HepG2 (cell line): ENCODE results near the gene HSD11B1. TPM values are rescaled to one million over a fixed set of nuclear protein-coding genes. Genes with fewer than 3 reads are reported as not detected.

Source experiments
- ATAC-seq: fragments of 200-7000 bp; cut with Tn5 transposase; 3 replicates; pipeline ENCODE4 v1.9.1; 2020; ENCODE audit warnings: mild to moderate bottlenecking, moderate library complexity
- BruUV-seq: library from RNA; stranded (reverse); fragments of 400-500 nt; replicated peaks from 2 replicates; lab custom pipeline; 2021; lab: Mats Ljungman, UMichigan
- CTCF ChIA-PET: fragments of 300-600 bp; formaldehyde crosslinking; extraction: SDS; loops from one replicate; lab custom pipeline; 2021; ENCODE audit warnings: low total read pairs, inconsistent platforms, low intra/inter-chr PET ratio; lab: Yijun Ruan, JAX
- POLR2A ChIA-PET: fragments of 350-600 bp; sonication (Branson Sonifier 250); formaldehyde crosslinking; loops from one replicate; lab custom pipeline; 2020; ENCODE audit warnings: antibody characterized with exemption, inconsistent platforms; lab: Yijun Ruan, JAX
- DNase-seq: peaks from one replicate; pipeline ENCODE4 v3.0.0-alpha.2; 2015; ENCODE audit warnings: low spot score
- FAIRE-seq: peaks from 3 replicates; lab custom pipeline; 2011; peaks lifted over from hg19 to GRCh38; lab: Jason Lieb, UNC
- H2AFZ ChIP-seq: one replicate; pipeline ENCODE4 v1.6.1; 2011; ENCODE audit warnings: low read length, inconsistent platforms
- H3K27ac ChIP-seq: fragments of 300-600 bp; 3 replicates; pipeline ENCODE4 v1.8.0; 2011; ENCODE audit warnings: mixed run types, mild to moderate bottlenecking, mixed read lengths, low read length, inconsistent platforms; ENCODE audit not compliant: insufficient read depth; ENCODE audit errors: extremely low read length
- H3K27me3 ChIP-seq, 2 experiments: fragments of 200-600 bp in 1 of 2; 2 replicates in 1 of 2; 3 replicates in 1 of 2; pipeline versions ENCODE4 v1.6.0 to v1.8.0; 2011; ENCODE audit warnings: low read length in 2 of 2, mild to moderate bottlenecking in 2 of 2, moderate library complexity in 2 of 2, inconsistent platforms in 1 of 2; ENCODE audit not compliant: insufficient read depth in 2 of 2, control insufficient read depth in 1 of 2
- H3K36me3 ChIP-seq, 2 experiments: fragments of 200-600 bp in 1 of 2; replicated peaks in 1 of 2; 2 replicates in 1 of 2; 3 replicates in 1 of 2; pipeline versions ENCODE4 v1.5.1 to v1.8.0; 2011; ENCODE audit warnings: low read length in 2 of 2, inconsistent platforms in 1 of 2; ENCODE audit not compliant: insufficient read depth in 2 of 2, control insufficient read depth in 1 of 2
- H3K4me1 ChIP-seq: 2 replicates; pipeline ENCODE4 v1.5.1; 2012; ENCODE audit warnings: low read length, inconsistent platforms; ENCODE audit not compliant: insufficient read depth
- H3K4me2 ChIP-seq: 2 replicates; pipeline ENCODE4 v1.6.0; 2011; ENCODE audit warnings: low read depth, low read length, inconsistent platforms
- H3K4me3 ChIP-seq, 3 experiments: fragments of 200-600 bp in 1 of 3; sonication (generic), shearing (Covaris generic) in 1 of 3; replicated peaks in 1 of 3; 2 replicates each; pipeline ENCODE4 v1.5.1; 2011 to 2016; ENCODE audit warnings: low read length in 3 of 3, inconsistent platforms in 2 of 3, low read depth in 2 of 3, mild to moderate bottlenecking in 2 of 3, control low read depth in 1 of 3, mixed read lengths in 1 of 3; ENCODE audit not compliant: insufficient read depth in 1 of 3
- H3K79me2 ChIP-seq: one replicate; pipeline ENCODE4 v1.6.1; 2011; ENCODE audit warnings: low read length, inconsistent platforms; ENCODE audit not compliant: insufficient read depth
- H3K9ac ChIP-seq: 2 replicates; pipeline ENCODE4 v1.6.0; 2011; ENCODE audit warnings: mild to moderate bottlenecking, low read depth, low read length, inconsistent platforms; ENCODE audit not compliant: insufficient read depth
- H3K9me3 ChIP-seq: 2 replicates; pipeline ENCODE4 v1.5.1; 2012; ENCODE audit warnings: mild to moderate bottlenecking, low read length
- H4K20me1 ChIP-seq: 2 replicates; pipeline ENCODE4 v1.6.0; 2011; ENCODE audit warnings: inconsistent platforms, mild to moderate bottlenecking, low read length, moderate library complexity; ENCODE audit not compliant: insufficient read depth
- AHDC1 ChIP-seq: sonication (generic); formaldehyde crosslinking; IDR thresholded peaks from 2 replicates; pipeline ENCODE4 v1.5.1; 2020; ENCODE audit warnings: mild to moderate bottlenecking, missing genetic modification reagents, borderline replicate concordance
- ATF3 ChIP-seq: sonication (generic); formaldehyde crosslinking; IDR thresholded peaks from 2 replicates; pipeline ENCODE4 v1.4.0; 2020; ENCODE audit warnings: missing genetic modification reagents
- ATRX ChIP-seq: sonication (generic); formaldehyde crosslinking; IDR thresholded peaks from 2 replicates; pipeline ENCODE4 v1.4.0; 2020; ENCODE audit warnings: missing genetic modification reagents, borderline replicate concordance
- HCFC1 ChIP-seq: fragments of 150-350 bp; IDR thresholded peaks from 2 replicates; pipeline ENCODE4 v1.6.1; 2014; ENCODE audit warnings: low read depth, low read length
- HOXD1 ChIP-seq: sonication (generic); formaldehyde crosslinking; IDR thresholded peaks from 2 replicates; pipeline ENCODE4 v1.5.0; 2020; ENCODE audit warnings: missing genetic modification reagents
- NKX3-1 ChIP-seq: sonication (generic); formaldehyde crosslinking; IDR thresholded peaks from 2 replicates; pipeline ENCODE4 v1.5.0; 2020; ENCODE audit warnings: missing genetic modification reagents
- REXO4 ChIP-seq: sonication (generic); formaldehyde crosslinking; IDR thresholded peaks from 2 replicates; pipeline ENCODE4 v1.8.0; 2022; ENCODE audit warnings: missing genetic modification reagents, mild to moderate bottlenecking, borderline replicate concordance
- SOX13 ChIP-seq, 3 experiments: fragments of 450-650 bp in 1 of 3; sonication (generic) in 1 of 3; formaldehyde crosslinking in 1 of 3; IDR thresholded peaks in 2 of 3; conservative IDR thresholded peaks in 1 of 3; 2 replicates each; pipeline versions ENCODE4 v1.5.0 to v1.6.1; 2016 to 2020; ENCODE audit warnings: antibody characterized with exemption in 1 of 3, mild to moderate bottlenecking in 1 of 3, missing compliant biosample characterization in 1 of 3, missing genetic modification reagents in 1 of 3, moderate library complexity in 1 of 3
- SSRP1 ChIP-seq: IDR thresholded peaks from 2 replicates; pipeline ENCODE4 v1.6.1; 2016; ENCODE audit warnings: control low read depth
- TP53 ChIP-seq: sonication (generic); formaldehyde crosslinking; conservative IDR thresholded peaks from 2 replicates; pipeline ENCODE4 v1.4.0; 2020; ENCODE audit warnings: missing genetic modification reagents
- ZBTB20 ChIP-seq: sonication (generic); formaldehyde crosslinking; IDR thresholded peaks from 2 replicates; pipeline ENCODE4 v1.8.1; 2023; ENCODE audit warnings: missing genetic modification reagents, low read depth, mild to moderate bottlenecking, borderline replicate concordance
- ZNF614 ChIP-seq: IDR thresholded peaks from 2 replicates; pipeline ENCODE4 v1.6.1; 2018; ENCODE audit warnings: missing biosample characterization, missing genetic modification reagents, inconsistent platforms, borderline replicate concordance
- WGBS: methylation state at CpG from one replicate; pipeline ENCODE4 v1.1.6; 2017; ENCODE audit warnings: low lambda C conversion rate; 5-methylcytosine and 5-hydroxymethylcytosine counted together
- in situ Hi-C: cut with HindIII; loops from 2 replicates; pipeline ENCODE4 v1.10.0; 2017; ENCODE audit warnings: low pct_unique_long_range_greater_than_20kb; ENCODE audit not compliant: extremely low pct_ligation_motif_present
- intact Hi-C: fragments of 100-400 bp; cut with micrococcal nuclease; formaldehyde crosslinking; loops from one replicate; pipeline ENCODE4 v1.10.0; 2022; ENCODE audit not compliant: unreplicated experiment
- polyA plus RNA-seq, 8 experiments: library from polyadenylated mRNA; depleted of rRNA in 3 of 8; stranded (reverse) in 7 of 8; unstranded in 1 of 8; fragments of >200 nt; fragmentation: Illumina TruSeq in 4 of 8; extraction: Trizol in 4 of 8; gene quantifications; 2 replicates each; pipeline versions ENCODE4 v1.2.1 to v1.2.3, GENCODE V29; 2011 to 2016; ENCODE audit warnings: low read depth in 4 of 8, missing spikeins in 1 of 8, mixed read lengths in 1 of 8; ENCODE audit not compliant: insufficient read depth in 1 of 8
- total RNA-seq, 5 experiments: library from RNA; depleted of rRNA; stranded (reverse); fragments of >200 nt; fragmentation: Illumina TruSeq; extraction: Trizol; gene quantifications; 2 replicates each; pipeline ENCODE4 v1.2.3, GENCODE V29; 2016; ENCODE audit warnings: low read depth in 1 of 5
- TF ChIP-seq, protein P1 (sequence below): sonication (generic); formaldehyde crosslinking; IDR thresholded peaks from 2 replicates; pipeline ENCODE4 v1.4.0; 2020; ENCODE audit warnings: missing genetic modification reagents
- TF ChIP-seq, protein P2 (sequence below): fragments of 450-650 bp; IDR thresholded peaks from 2 replicates; pipeline ENCODE4 v1.6.1; 2016

The HSD11B1 gene
- total and polyA plus RNA-seq, 2 of the 13 experiments (the other 11 are each of a cell fraction or from before 2014, with no cell fraction given) = not detected

DNA sequence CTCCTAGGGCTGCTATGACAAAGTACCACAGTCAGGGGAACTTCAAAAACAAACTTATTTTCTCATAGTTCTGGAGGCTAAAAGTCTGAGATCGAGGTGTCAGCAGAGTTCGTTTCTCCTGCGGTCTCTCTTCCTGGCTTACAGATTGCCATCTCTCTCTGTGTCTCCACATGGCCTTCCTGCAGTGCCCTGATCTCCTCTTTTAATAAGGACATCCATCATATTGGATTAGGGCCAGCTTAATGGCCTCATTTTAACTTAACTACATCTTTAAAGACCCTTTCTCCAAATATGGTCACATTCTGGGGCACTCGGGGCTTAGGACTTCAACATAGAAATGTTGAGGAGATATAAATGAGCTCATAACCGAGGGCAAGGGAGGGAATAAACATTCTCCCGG is 67.5 kb downstream of the HSD11B1 start:
- Histone ChIP-seq H3K79me2 (no peaks in the 10 kb centered on the region), H4K20me1 (no peaks in the 10 kb centered on the region), H3K4me1 (no peaks in the 10 kb centered on the region), H3K9me3 (peaks cover 8% of the 10 kb centered on the region; the same call in 1 of the 2 replicates), H3K4me3 (no peak overlapping the region), H3K27ac (no peak overlapping the region), H3K27me3 (peaks cover 1 to 6% of the 10 kb centered on the region in 2 experiments; a peak in 2 of 5 replicates), H3K4me2 (no peak overlapping the region), H2AFZ (no peak overlapping the region), H3K36me3 (no peaks in the 10 kb centered on the region), H3K9ac (no peak overlapping the region)
- ChIA-PET CTCF (no interaction called here), POLR2A (no interaction called here)
- BruUV-seq = no TSS peak
- FAIRE-seq = no peak
- no peak for ATAC-seq
- WGBS = 32% methylated on average over 6 of the region's 6 CpGs
- in situ Hi-C loops = no loop called here
- DNase-seq = no peak
- intact Hi-C loops = no loop called here
- TF ChIP-seq, protein P1, sequence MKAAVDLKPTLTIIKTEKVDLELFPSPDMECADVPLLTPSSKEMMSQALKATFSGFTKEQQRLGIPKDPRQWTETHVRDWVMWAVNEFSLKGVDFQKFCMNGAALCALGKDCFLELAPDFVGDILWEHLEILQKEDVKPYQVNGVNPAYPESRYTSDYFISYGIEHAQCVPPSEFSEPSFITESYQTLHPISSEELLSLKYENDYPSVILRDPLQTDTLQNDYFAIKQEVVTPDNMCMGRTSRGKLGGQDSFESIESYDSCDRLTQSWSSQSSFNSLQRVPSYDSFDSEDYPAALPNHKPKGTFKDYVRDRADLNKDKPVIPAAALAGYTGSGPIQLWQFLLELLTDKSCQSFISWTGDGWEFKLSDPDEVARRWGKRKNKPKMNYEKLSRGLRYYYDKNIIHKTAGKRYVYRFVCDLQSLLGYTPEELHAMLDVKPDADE (CRISPR knock-in tag) = no peak
- no peak for TF ChIP-seq REXO4
- no peak for TF ChIP-seq NKX3-1 (CRISPR knock-in tag)
- no peak for TF ChIP-seq HOXD1
- no peak for TF ChIP-seq TP53 (CRISPR knock-in tag)
- TF ChIP-seq ZNF614 (CRISPR knock-in tag) = no peak
- no peak for TF ChIP-seq SOX13 (IDR thresholded peaks at IDR 0.05)
- no peak for TF ChIP-seq SOX13 (CRISPR knock-in tag; conservative IDR thresholded peaks at IDR 0.05 in 1 of 2, IDR thresholded peaks at IDR 0.05 in 1 of 2)
- no peak for TF ChIP-seq ZBTB20
- TF ChIP-seq HCFC1 = no peak
- TF ChIP-seq ATF3 (CRISPR knock-in tag) = no peak
- no peak for TF ChIP-seq SSRP1 (CRISPR knock-in tag)
- TF ChIP-seq, protein P2, sequence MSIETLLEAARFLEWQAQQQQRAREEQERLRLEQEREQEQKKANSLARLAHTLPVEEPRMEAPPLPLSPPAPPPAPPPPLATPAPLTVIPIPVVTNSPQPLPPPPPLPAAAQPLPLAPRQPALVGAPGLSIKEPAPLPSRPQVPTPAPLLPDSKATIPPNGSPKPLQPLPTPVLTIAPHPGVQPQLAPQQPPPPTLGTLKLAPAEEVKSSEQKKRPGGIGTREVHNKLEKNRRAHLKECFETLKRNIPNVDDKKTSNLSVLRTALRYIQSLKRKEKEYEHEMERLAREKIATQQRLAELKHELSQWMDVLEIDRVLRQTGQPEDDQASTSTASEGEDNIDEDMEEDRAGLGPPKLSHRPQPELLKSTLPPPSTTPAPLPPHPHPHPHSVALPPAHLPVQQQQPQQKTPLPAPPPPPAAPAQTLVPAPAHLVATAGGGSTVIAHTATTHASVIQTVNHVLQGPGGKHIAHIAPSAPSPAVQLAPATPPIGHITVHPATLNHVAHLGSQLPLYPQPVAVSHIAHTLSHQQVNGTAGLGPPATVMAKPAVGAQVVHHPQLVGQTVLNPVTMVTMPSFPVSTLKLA = no peak
- TF ChIP-seq ATRX (CRISPR knock-in tag) = no peak
- TF ChIP-seq AHDC1 (CRISPR knock-in tag) = no peak
